DOHH2 (cell line): Measurements from ENCODE around the gene COL27A1.

Experiments
- EZH2phosphoT487 ChIP-seq: fragments of 200-600 bp; sonication (generic); IDR thresholded peaks from 2 replicates; pipeline ENCODE4 v1.6.1; 2017; ENCODE audit warnings: borderline replicate concordance, mild to moderate bottlenecking, antibody characterized with exemption, low read length, moderate library complexity, mixed read lengths
- TF ChIP-seq, protein P1 (sequence below): fragments of 200-600 bp; sonication (generic); IDR thresholded peaks from one replicate; pipeline ENCODE4 v1.5.1; 2014; ENCODE audit warnings: antibody characterized with exemption, mild to moderate bottlenecking, low read depth, low read length; ENCODE audit not compliant: poor library complexity, severe bottlenecking

GRCh38 chr9:114318416-114318815 lies 163.1 kb downstream of the COL27A1 start:
- TF ChIP-seq, protein P1, sequence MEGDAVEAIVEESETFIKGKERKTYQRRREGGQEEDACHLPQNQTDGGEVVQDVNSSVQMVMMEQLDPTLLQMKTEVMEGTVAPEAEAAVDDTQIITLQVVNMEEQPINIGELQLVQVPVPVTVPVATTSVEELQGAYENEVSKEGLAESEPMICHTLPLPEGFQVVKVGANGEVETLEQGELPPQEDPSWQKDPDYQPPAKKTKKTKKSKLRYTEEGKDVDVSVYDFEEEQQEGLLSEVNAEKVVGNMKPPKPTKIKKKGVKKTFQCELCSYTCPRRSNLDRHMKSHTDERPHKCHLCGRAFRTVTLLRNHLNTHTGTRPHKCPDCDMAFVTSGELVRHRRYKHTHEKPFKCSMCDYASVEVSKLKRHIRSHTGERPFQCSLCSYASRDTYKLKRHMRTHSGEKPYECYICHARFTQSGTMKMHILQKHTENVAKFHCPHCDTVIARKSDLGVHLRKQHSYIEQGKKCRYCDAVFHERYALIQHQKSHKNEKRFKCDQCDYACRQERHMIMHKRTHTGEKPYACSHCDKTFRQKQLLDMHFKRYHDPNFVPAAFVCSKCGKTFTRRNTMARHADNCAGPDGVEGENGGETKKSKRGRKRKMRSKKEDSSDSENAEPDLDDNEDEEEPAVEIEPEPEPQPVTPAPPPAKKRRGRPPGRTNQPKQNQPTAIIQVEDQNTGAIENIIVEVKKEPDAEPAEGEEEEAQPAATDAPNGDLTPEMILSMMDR, result no peak
- TF ChIP-seq EZH2phosphoT487, result no peak
